Measurements from ENCODE around the gene MYG1.

DNA sequence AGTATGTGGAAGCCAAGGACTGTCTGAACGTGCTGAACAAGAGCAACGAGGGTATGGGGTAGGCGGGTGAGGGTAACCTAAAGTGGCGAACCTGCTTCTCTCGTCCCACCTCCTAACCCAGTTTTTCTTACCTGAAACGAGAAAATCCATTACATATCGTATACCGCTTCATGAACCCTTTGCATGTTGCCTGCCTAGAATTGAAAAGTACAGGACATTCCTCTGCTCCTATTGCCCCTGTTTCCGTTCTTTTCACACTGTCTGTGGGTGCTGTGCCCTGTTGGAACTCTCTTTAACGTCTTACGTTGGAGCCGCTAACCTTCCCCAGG, 3.6 kb upstream of the MYG1 start:
- TF ChIP-seq JUND (IDR thresholded peaks at IDR 0.05) (no peak), EZH2phosphoT487 (IDR thresholded peaks at IDR 0.05; ENCODE audit: borderline replicate concordance, low read depth) (no peak), POLR2AphosphoS5 (IDR thresholded peaks at IDR 0.05; ENCODE audit: low read depth, low read length) (no peak), MXI1 (IDR thresholded peaks at IDR 0.05; ENCODE audit: low read depth, low read length) (no peak), FOXM1 (IDR thresholded peaks at IDR 0.05; ENCODE audit: low read depth) (no peak), RCOR1 (IDR thresholded peaks at IDR 0.05; ENCODE audit: low read length) (no peak), SIN3A (IDR thresholded peaks at IDR 0.05; ENCODE audit: borderline replicate concordance, low read depth, low read length) (no peak), RAD21 (IDR thresholded peaks at IDR 0.05; ENCODE audit: low read length) (no peak), EP300 (IDR thresholded peaks at IDR 0.05; ENCODE audit: borderline replicate concordance in 1 of 2, low read depth in 1 of 2, low read length in 1 of 2) (no peak), ELF1 (IDR thresholded peaks at IDR 0.05) (no peak)
- TF ChIP-seq, protein P1, sequence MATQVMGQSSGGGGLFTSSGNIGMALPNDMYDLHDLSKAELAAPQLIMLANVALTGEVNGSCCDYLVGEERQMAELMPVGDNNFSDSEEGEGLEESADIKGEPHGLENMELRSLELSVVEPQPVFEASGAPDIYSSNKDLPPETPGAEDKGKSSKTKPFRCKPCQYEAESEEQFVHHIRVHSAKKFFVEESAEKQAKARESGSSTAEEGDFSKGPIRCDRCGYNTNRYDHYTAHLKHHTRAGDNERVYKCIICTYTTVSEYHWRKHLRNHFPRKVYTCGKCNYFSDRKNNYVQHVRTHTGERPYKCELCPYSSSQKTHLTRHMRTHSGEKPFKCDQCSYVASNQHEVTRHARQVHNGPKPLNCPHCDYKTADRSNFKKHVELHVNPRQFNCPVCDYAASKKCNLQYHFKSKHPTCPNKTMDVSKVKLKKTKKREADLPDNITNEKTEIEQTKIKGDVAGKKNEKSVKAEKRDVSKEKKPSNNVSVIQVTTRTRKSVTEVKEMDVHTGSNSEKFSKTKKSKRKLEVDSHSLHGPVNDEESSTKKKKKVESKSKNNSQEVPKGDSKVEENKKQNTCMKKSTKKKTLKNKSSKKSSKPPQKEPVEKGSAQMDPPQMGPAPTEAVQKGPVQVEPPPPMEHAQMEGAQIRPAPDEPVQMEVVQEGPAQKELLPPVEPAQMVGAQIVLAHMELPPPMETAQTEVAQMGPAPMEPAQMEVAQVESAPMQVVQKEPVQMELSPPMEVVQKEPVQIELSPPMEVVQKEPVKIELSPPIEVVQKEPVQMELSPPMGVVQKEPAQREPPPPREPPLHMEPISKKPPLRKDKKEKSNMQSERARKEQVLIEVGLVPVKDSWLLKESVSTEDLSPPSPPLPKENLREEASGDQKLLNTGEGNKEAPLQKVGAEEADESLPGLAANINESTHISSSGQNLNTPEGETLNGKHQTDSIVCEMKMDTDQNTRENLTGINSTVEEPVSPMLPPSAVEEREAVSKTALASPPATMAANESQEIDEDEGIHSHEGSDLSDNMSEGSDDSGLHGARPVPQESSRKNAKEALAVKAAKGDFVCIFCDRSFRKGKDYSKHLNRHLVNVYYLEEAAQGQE (IDR thresholded peaks at IDR 0.05; ENCODE audit: low read depth, low read length) = no peak
- TF ChIP-seq, protein P2, sequence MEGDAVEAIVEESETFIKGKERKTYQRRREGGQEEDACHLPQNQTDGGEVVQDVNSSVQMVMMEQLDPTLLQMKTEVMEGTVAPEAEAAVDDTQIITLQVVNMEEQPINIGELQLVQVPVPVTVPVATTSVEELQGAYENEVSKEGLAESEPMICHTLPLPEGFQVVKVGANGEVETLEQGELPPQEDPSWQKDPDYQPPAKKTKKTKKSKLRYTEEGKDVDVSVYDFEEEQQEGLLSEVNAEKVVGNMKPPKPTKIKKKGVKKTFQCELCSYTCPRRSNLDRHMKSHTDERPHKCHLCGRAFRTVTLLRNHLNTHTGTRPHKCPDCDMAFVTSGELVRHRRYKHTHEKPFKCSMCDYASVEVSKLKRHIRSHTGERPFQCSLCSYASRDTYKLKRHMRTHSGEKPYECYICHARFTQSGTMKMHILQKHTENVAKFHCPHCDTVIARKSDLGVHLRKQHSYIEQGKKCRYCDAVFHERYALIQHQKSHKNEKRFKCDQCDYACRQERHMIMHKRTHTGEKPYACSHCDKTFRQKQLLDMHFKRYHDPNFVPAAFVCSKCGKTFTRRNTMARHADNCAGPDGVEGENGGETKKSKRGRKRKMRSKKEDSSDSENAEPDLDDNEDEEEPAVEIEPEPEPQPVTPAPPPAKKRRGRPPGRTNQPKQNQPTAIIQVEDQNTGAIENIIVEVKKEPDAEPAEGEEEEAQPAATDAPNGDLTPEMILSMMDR (IDR thresholded peaks at IDR 0.05) = no peak
